Smooth muscle cell (in vitro differentiated cells): ENCODE data around the gene CFAP68. TPM values are rescaled to one million over a fixed set of nuclear protein-coding genes. Genes with fewer than 3 reads are reported as not detected.

ENCODE experiments used
- DNase-seq: peaks from one replicate; lab custom pipeline; 2025; ENCODE audit not compliant: unreplicated experiment; lab: John Stamatoyannopoulos, UW
- H2AFZ ChIP-seq: fragments of 200-600 bp; sonication (generic); 2 replicates; pipeline ENCODE4 v1.6.0; 2016; ENCODE audit warnings: antibody characterized with exemption, low read depth, mild to moderate bottlenecking
- H3F3A ChIP-seq: fragments of 200-600 bp; sonication (generic); 2 replicates; pipeline ENCODE4 v1.6.0; 2017; ENCODE audit warnings: antibody characterized with exemption, low read depth
- H3K27ac ChIP-seq: fragments of 200-600 bp; sonication (generic); 2 replicates; pipeline ENCODE4 v1.5.1; 2016; ENCODE audit warnings: low read depth, mild to moderate bottlenecking
- H3K27me3 ChIP-seq: fragments of 200-600 bp; sonication (generic); 2 replicates; pipeline ENCODE4 v1.6.1; 2016; ENCODE audit warnings: low read depth, mild to moderate bottlenecking
- H3K36me3 ChIP-seq: fragments of 200-600 bp; sonication (generic); 2 replicates; pipeline ENCODE4 v1.5.1; 2016; ENCODE audit warnings: low read depth
- H3K4me1 ChIP-seq: fragments of 200-600 bp; sonication (generic); 2 replicates; pipeline ENCODE4 v1.5.1; 2016; ENCODE audit warnings: low read depth
- H3K4me2 ChIP-seq: fragments of 200-600 bp; sonication (generic); 2 replicates; pipeline ENCODE4 v1.6.0; 2016; ENCODE audit warnings: mild to moderate bottlenecking
- H3K4me3 ChIP-seq: fragments of 200-600 bp; sonication (generic); 2 replicates; pipeline ENCODE4 v1.5.1; 2016; ENCODE audit warnings: mild to moderate bottlenecking
- H3K79me2 ChIP-seq: fragments of 200-600 bp; sonication (generic); 2 replicates; pipeline ENCODE4 v1.6.0; 2016; ENCODE audit warnings: low read depth, mild to moderate bottlenecking
- H3K9ac ChIP-seq: fragments of 200-600 bp; sonication (generic); 2 replicates; pipeline ENCODE4 v1.6.0; 2016; ENCODE audit warnings: low read depth
- H3K9me3 ChIP-seq: fragments of 200-600 bp; sonication (generic); replicated peaks from 2 replicates; pipeline ENCODE4 v1.5.1; 2016; ENCODE audit warnings: low read depth
- H4K20me1 ChIP-seq: fragments of 200-600 bp; sonication (generic); 2 replicates; pipeline ENCODE4 v1.6.0; 2016; ENCODE audit warnings: low read depth
- CTCF ChIP-seq: fragments of 200-600 bp; sonication (generic); IDR thresholded peaks from 2 replicates; pipeline ENCODE4 v1.5.1; 2017; ENCODE audit warnings: borderline replicate concordance, mild to moderate bottlenecking, antibody characterized with exemption; ENCODE audit not compliant: insufficient read depth, poor library complexity, severe bottlenecking
- WGBS: methylation state at CpG from one replicate; pipeline ENCODE4 v1.1.7; 2016; ENCODE audit warnings: low lambda C conversion rate; 5-methylcytosine and 5-hydroxymethylcytosine counted together
- polyA plus RNA-seq: library from polyadenylated mRNA; unstranded; fragments of >200 nt; fragmentation: Nextera tagmentation; extraction: Ambion mirVana; gene quantifications from 2 replicates; pipeline ENCODE4 v1.2.1, GENCODE V29; 2016
- total RNA-seq: library from RNA; depleted of rRNA; stranded (reverse); fragments of >200 nt; gene quantifications from 2 replicates; pipeline ENCODE4 v1.2.3, GENCODE V29; 2014

Gene CFAP68
- total and polyA plus RNA-seq, 2 experiments from 2014 or later, result 2.7 to 17.6 TPM

- no peaks in the 10 kb centered on the region for H3K79me2 ChIP-seq
- H3K4me2 ChIP-seq, result peak overlapping the region; percentile 70
- WGBS, result 84% methylated on average over 7 of the region's 7 CpGs
- peaks cover 5% of the 10 kb centered on the region for H4K20me1 ChIP-seq
- no peaks in the 10 kb centered on the region for H3K9me3 ChIP-seq
- H2AFZ ChIP-seq, result no peak overlapping the region
- H3K4me1 ChIP-seq, result peaks cover 16% of the 10 kb centered on the region
- peak overlapping the region; percentile 96 for H3K27ac ChIP-seq
- H3K36me3 ChIP-seq, result no peaks in the 10 kb centered on the region
- H3F3A ChIP-seq, result peaks cover 17% of the 10 kb centered on the region
- H3K9ac ChIP-seq, result no peak overlapping the region
- TF ChIP-seq CTCF, result no peak
- no peak overlapping the region for H3K4me3 ChIP-seq
- DNase-seq, result no peak
- no peaks in the 10 kb centered on the region for H3K27me3 ChIP-seq
Observed at GRCh38 chr11:111845276-111846028, 33.9 kb upstream of the CFAP68 start.

GRCh38 chr11:111846063-111846462 lies 33.3 kb upstream of the CFAP68 start:
- WGBS, result 75% methylated on average over 2 of the region's 2 CpGs
- peaks cover 5% of the 10 kb centered on the region for H4K20me1 ChIP-seq
- peak overlapping the region; percentile 70 for H3K4me2 ChIP-seq
- H2AFZ ChIP-seq, result no peak overlapping the region
- H3K36me3 ChIP-seq, result no peaks in the 10 kb centered on the region
- no peaks in the 10 kb centered on the region for H3K27me3 ChIP-seq
- H3F3A ChIP-seq, result peaks cover 17% of the 10 kb centered on the region
- TF ChIP-seq CTCF, result no peak
- H3K9me3 ChIP-seq, result no peaks in the 10 kb centered on the region
- H3K27ac ChIP-seq, result peak overlapping the region; percentile 96
- no peak overlapping the region for H3K4me3 ChIP-seq
- no peaks in the 10 kb centered on the region for H3K79me2 ChIP-seq
- peaks cover 13% of the 10 kb centered on the region for H3K4me1 ChIP-seq
- DNase-seq, result no peak
- H3K9ac ChIP-seq, result peak overlapping the region; percentile 76

- peak overlapping the region; percentile 70 for H3K4me2 ChIP-seq
- peak overlapping the region; percentile 76 for H3K9ac ChIP-seq
- H3K36me3 ChIP-seq, result no peaks in the 10 kb centered on the region
- peaks cover 13% of the 10 kb centered on the region for H3K4me1 ChIP-seq
- H3K27ac ChIP-seq, result peak overlapping the region; percentile 96
- H3K27me3 ChIP-seq, result no peaks in the 10 kb centered on the region
- H3F3A ChIP-seq, result peaks cover 17% of the 10 kb centered on the region
- 0% methylated on average over 1 of the region's 1 CpG for WGBS
- no peak overlapping the region for H2AFZ ChIP-seq
- no peak for TF ChIP-seq CTCF
- no peaks in the 10 kb centered on the region for H3K9me3 ChIP-seq
- H4K20me1 ChIP-seq, result peaks cover 5% of the 10 kb centered on the region
- no peak overlapping the region for H3K4me3 ChIP-seq
- no peak for DNase-seq
- no peaks in the 10 kb centered on the region for H3K79me2 ChIP-seq
Observed at GRCh38 chr11:111846636-111847035, 32.7 kb upstream of the CFAP68 start.

- no peak overlapping the region for H3K4me2 ChIP-seq
- 99% methylated on average over 3 of the region's 3 CpGs for WGBS
Observed at GRCh38 chr11:111849631-111850030, 29.7 kb upstream of the CFAP68 start.

More at GRCh38 chr11:111849631-111850030, 29.7 kb upstream of the CFAP68 start:
- Histone ChIP-seq H4K20me1 (peaks cover 5% of the 10 kb centered on the region), H3K9me3 (no peaks in the 10 kb centered on the region), H3K27ac (no peak overlapping the region), H3K4me3 (no peak overlapping the region), H2AFZ (no peak overlapping the region), H3K79me2 (no peaks in the 10 kb centered on the region), H3K36me3 (no peaks in the 10 kb centered on the region), H3K27me3 (no peaks in the 10 kb centered on the region), H3F3A (peaks cover 17% of the 10 kb centered on the region), H3K9ac (no peak overlapping the region), H3K4me1 (peaks cover 13% of the 10 kb centered on the region)
- no peak for TF ChIP-seq CTCF
- DNase-seq, result no peak
